ENCODE results near the gene AGTR1. TPM values are rescaled to one million over a fixed set of nuclear protein-coding genes. Genes with fewer than 3 reads are reported as not detected.
A peak's percentile ranks its signal among the peaks of the same experiment; 100 is the strongest.

AGTR1 gene
- polyA plus RNA-seq (2014; cell fraction: cytosol; rRNA removed), result 1.2 and 2.4 TPM in 2 replicates
- 0.75 and 1.0 TPM in 2 replicates for polyA plus RNA-seq (2014; cell fraction: nucleus; rRNA removed)

DNA sequence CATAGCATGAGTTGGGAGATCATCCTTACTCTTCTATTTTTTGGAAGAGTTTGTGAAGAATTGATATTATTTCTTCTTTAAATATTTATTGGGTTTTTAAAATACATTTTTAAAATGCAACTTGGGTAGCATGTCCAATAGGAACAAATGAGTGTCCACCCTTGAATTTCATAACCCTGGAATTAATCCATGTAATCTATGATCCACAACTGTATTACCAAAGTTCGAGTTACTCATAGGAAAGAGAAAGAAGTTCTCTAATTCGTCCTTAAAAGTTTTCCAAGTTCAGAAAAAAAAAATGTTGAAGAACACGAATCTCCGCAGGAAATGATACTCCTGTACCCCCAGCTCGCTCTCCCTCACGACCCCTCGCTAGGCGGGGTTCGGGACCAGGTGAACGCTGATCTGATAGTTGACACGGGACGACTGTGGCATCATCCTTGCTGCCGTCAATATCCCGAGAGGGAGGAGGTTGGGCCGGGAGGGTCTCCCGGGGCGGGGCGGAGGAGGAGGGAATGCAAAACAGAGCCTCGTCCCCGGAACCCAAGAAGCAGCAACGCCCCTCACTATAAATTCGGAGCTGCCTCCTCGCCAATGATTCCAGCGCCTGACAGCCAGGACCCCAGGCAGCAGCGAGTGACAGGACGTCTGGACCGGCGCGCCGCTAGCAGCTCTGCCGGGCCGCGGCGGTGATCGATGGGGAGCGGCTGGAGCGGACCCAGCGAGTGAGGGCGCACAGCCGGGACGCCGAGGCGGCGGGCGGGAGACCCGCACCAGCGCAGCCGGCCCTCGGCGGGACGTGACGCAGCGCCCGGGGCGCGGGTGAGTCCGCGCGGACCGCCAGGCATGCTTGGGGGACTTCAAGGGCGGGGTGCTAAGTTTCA, at the start of gene AGTR1:
Gene AGTR1, plus strand, starts transcription at position 598 of the 884 bp plus-strand sequence. CDS start 43,133 bp downstream, outside the sequence.
- DNase-seq (ENCODE audit: low spot score), result peak; percentile 74

DNA sequence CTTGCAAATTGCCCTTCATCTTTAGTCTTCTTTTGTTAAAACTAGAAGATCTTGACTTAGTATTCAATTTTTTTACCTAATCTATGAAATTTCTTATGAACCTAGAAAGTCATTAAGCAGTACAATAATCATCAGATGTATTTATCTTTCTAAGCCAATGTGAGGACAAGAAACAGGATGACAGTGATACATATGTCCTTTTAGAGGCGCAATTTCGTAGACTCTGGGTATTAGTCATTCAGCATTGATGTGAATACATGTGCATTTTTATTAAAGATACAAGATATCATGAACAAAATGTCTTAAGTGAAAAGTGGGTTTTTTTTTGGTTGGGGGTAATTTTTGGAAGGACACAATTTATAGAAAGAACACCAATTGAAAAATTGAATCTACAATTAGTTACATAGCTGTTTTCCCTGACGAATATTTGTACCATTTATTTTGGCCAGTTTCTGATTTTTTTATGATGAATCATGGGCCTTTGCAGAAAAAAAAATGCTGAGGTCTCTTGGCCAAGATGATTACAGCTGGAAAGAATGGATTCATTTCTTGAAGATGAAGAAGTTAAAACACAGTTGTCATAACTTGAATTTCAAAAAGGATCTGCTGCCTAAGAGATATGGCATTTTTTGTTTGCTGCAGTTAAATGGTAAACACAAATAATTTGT, 48.9 kb upstream of the AGTR1 start:
- DNase-seq (ENCODE audit: low spot score), result no peak

DNA sequence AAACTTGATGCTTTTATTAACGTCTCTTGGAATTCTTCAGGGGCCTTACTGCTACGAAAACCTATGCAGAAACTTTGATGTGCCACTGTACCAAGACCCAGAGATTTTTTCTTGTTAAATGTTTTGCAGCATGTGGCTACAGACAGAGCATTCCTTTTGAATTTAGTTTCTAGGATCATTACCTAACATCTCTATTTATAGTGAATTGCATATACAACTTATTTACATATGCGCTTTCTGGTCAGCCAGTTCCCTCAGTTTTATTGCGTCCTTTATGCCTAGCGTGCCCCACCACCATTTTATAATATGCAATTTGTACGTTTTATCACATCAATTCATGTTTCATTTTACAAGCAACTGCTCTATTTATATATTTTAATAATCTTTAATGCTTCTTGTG, 46.2 kb upstream of the AGTR1 start:
- no peak for DNase-seq (ENCODE audit: low spot score)

DNA sequence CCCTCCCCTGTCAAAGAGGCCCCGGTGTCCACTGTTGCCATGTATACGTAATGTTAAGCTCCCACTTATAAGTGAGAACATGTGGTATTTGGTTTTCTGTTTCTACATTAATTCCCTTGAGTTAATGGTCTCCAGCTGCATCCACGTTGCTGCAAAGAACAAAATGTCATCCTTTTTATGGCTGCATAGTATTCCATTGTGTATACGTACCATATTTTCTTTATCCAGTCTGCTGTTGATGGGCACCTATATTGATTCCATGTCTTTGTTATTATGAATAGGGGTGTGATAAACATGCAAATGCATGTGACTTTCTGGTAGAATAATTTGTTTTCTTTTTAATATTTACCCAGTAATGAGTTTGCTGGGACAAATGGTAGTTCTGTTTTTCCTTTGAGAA, 43.3 kb upstream of the AGTR1 start:
- DNase-seq (ENCODE audit: low spot score), result no peak

DNA sequence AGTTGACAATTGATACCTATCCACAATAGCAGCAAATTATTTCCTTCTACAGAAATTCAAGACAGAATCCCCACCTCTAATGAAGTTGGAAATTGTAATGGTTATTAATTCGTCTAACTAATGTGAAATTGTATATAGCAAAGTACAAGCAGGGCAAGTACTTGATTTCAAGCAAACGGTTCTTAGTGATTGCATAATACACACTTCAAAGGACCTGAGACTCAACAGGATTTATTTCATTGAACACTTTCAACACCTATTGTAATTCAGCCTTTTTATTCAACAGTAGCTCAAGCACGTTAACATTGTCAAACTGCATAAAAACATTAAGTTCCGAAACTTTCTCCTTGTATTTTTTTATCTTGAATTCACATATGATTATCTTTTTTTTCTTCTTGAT, 40.2 kb upstream of the AGTR1 start:
- DNase-seq (ENCODE audit: low spot score), result no peak

DNA sequence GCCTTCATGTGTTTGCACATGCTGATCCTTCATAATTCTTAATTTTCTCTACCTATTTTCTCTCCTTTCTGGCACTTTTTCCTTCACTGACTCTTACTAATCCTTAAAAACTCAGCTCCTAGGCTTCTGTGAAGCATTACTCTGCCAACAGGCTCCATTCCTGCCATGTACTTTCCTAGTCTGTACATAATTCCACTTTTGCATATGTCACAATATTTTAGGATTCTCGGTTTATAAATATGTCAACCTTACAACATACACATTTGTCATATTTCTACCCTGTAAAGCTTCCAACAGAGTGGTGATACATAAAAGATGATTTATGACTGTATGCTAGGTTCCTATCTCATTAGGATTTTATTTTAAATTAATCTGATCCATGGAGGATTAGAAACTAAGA, 38.2 kb upstream of the AGTR1 start:
- DNase-seq (ENCODE audit: low spot score), result no peak

DNA sequence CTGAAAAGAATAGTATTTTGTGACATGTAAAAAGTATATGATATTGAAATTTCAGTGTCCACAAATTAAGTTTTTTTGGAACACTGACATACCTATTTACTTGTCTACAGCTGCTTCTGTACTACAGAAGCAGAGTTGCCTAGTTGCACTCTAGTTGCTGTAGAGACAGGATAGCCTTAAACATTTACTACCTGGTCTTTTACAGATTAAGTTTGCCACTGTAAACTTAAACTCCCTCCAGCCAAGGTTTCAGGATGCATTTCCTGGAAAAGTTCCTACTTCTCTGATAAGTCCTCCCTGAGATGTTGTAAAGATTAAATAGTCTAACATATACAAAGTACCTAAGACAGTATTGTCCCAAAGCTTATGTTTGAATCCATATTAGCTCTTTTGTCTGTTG, 17.4 kb upstream of the AGTR1 start:
- no peak for DNase-seq (ENCODE audit: low spot score)

DNA sequence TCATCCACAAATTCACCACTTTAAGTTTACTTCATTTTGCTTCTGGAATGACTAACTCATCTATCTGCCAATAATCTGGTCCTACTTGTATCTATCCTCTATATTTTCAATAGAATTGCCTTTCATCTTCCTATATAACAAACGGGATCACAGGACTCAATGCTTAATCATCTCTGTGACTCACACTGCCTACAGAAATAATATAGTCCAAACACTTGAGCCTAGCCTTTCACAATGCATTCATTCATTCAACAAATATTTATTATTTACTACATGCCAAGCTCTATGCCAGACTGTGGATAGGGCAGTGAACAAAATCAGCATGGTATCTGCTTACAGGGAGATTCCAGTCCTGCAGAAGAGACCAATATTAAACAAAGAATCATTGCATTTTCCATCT, 16.6 kb upstream of the AGTR1 start:
- no peak for DNase-seq (ENCODE audit: low spot score)

DNA sequence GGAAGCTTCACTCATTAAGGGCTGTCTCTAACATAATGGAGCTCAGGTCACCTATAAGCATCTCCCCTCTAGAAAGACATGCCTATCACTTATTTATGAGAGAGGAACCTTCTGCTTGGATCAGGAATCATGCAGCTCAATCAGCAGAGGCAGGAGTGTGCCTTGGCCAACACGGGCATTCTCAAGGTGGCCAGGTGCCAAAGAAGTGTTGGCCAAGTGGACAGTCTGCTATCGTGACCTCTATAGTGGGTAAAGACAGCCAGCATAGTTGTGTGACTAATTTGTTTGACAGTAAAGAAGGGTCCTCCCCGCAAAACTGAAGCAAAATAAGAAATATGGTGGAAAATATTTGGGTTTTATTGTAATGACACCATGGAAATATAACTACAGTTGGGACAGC, 14.7 kb upstream of the AGTR1 start:
- no peak for DNase-seq (ENCODE audit: low spot score)

DNA sequence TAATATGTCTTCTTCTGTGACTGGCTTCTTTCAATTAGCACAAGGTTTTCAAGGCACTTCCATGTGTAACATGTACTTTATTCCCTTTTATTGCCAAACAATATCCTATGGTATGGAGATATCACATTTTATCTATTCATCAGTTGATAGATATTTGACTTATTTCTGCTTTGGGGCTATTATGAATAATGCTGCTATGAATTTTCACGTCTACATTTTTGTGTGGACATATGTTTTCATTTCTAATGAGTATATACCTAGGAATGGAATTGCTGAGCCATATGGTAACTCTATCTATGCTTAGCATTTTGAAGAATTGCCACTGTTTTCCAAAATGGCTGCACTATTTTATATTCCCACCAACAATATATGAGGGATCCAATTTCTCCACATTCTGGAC, 3.6 kb upstream of the AGTR1 start:
- DNase-seq (ENCODE audit: low spot score), result no peak

DNA sequence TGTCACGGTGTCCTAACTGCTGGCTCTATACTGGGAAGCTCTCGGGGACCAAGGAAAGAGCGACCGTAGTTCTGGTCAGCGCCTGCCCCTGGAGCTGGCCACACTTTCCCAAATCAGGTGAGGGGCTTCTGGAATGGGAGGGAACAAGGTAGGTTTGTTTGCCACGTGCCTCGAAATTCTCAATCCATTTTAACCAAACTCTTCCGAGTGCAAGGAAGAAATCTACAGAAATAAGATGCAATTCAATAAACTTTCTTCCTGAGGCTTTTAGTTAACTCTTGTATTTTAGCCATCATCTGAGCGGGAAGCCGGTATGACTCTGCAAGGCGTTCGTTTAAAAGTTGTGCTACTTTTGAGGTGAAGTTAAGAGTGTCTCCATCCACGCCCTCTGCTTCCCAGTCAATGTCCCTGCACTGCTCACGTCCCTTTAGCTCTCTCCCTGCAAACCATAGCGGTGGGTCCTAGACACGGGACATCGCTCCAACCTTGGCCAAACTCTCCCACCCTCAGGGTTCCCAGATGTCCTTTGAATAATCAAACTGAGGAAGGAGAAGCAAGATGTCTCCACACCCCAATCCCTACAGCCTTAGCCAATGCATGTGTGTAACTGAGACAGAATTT, 597 bp downstream of the AGTR1 start:
- no peak for DNase-seq (ENCODE audit: low spot score)

DNA sequence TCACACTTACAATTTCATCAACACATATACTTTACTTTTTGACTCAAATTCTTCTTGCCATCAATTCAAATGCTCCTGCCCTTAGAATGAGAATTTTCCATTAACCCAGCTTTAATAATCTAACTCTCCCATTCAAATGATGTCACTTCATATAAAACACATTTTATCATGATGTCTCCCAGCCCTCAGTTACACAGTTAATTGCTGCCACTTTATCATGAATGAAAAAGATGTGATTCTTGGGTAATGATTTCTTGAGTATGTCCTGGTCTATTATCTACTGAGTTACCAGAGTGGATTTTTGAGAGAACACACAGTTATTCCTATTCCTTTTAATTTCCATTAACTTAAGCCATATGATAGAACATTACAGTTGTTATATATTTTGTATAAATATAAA, 7.6 kb downstream of the AGTR1 start:
- peak; percentile 57 for DNase-seq (ENCODE audit: low spot score)

DNA sequence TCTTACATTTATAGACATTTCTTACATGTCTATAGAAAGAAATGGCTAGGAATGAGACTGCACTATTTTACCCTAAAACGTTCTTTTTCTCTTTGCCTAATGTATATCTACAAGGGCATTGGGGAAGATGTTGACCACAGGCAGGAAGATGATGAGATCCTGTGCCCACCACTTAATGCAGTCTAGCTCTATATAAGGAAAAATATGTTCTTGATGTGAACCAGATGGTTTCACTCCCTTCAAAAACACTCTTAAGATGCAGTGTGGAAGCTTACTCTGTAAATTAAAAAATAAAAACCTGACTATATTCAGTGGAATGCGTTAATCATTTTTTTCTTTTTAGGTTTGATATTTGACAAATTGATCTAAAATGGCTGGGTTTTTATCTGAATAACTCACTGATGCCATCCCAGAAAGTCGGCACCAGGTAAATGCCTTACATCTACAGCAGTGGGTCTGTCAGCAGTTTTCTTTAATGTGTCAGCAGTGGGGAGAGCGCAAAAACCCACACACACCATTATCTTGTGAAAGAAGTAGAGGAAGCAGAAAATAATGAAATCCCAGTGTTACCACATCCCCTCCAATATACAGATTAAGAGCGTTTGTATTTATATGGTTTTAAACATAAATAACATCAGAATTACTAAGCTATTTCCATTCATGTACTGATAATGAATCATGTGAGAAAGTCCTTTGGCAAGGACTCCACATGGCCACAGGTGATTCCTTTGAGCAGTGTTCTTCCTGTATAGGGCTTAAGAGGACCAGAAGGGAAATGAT, 10.1 kb downstream of the AGTR1 start:
- no peak for DNase-seq (ENCODE audit: low spot score)

DNA sequence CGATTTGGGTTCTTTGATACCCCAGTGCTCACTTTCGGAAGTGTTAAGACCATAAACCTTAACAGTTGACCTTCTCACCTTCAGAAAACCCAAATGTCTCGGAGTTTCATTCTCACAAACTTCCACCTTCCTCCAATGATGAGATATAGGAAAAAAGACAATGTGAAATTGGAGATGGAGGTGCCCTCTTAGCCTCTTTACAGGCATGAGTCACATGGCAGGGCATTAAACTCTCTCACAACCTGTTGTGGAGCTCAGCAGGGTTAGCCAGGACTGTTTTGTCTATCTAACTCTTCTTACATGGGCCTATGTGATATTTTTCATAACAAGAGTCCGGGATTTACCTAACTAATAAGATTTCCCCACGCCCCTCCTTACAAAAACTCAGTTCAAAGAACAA, 10.7 kb downstream of the AGTR1 start:
- no peak for DNase-seq (ENCODE audit: low spot score)

DNA sequence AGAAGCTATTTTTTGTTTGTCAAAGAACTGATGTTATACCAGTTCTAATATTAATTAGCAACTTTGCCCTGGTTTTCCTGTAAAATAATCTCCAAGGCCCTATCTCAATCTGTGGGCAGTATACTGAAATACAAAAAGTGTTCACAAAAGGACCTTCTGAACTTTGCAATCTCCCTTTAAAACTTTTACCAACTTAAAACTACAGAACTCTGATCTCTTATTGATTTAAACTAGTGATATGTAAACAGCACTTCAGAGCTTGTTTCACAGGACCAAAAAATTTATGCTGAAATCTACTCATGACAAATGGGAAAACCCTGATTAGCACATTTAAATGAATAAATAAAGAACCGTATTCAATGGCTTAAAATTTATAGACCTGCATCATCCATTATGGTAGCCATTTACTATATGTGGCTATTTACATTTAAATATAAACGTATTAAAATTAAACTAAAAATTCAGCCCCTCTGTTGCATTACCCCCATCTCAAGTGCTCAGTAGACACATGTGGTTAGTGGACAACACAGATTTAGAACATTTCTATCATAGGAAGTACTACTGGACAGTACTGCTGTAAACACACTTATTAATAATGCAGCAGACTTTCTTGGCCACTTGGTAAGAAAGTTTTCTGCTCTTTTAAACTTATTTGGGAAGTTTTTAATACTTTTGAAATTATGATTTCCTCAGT, 12.0 kb downstream of the AGTR1 start:
- DNase-seq (ENCODE audit: low spot score), result no peak

DNA sequence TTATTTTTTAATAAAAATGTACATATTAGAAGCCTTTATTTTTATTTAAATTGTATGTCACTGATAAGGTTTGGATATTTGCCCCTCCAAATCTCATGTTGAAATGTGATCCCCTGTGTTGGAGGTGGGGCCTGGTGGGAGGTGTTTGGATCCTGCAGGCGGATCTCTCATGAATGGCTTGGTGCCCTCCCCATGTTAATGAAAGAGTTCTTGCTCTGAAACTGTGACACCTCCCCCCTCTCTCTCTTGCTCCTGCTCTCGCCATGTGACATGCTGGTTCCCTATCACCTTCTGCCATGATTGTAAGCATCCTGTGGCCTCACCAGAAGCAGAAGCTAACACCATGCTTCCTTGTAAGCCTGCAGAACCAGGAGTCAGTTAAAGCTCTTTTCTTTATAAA, 13.0 kb downstream of the AGTR1 start:
- DNase-seq (ENCODE audit: low spot score), result no peak

DNA sequence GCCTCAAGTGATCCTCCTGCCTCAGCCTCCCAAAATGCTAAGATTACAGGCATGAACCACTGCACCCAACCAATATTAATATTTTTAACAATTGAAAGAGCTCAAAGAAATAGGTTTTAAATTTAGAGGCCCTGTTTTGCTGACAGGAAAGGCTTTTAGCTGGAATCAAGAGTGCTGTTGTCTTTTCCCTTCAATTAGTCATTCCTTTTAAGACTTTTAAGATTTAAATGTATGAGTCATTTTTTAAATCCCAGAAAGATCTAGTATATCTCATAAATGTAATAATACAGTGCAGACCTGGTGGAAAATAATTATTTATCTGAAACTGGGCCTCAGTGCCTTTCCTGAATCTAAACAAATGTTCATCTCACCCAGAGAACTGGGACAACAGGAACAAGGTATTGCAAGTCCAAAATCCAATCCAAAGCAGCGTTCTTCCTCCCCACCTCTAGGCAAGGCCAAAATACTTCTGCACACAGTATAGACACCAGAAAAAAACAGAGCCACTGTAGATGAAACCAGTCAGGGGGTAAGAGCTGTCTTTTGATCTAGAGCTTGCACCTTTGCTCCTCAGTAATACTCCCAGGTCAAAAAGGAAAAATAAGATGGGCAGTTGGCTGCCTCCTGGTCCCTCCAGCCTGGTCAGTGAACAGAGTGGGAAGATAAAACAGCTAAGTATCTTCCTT, 14.4 kb downstream of the AGTR1 start:
- DNase-seq (ENCODE audit: low spot score), result no peak

DNA sequence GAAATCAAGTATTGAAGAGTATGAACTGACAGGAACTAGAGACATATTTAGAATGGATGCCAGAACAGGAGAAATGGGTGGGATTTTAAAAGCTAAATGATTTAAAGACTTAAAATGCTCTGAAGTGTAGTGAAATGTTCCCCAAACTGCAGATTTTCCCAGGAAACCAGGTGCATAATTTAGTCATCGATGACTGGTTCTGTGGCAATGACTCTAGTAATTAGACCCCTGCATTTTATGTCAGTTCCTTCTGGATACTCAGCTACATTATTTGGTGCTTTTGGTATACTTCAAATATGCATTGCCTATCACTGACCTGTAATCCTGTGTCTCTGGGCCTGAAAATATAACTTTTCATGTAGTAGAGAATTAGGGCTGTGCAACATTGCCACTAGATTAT, 16.8 kb downstream of the AGTR1 start:
- no peak for DNase-seq (ENCODE audit: low spot score)

DNA sequence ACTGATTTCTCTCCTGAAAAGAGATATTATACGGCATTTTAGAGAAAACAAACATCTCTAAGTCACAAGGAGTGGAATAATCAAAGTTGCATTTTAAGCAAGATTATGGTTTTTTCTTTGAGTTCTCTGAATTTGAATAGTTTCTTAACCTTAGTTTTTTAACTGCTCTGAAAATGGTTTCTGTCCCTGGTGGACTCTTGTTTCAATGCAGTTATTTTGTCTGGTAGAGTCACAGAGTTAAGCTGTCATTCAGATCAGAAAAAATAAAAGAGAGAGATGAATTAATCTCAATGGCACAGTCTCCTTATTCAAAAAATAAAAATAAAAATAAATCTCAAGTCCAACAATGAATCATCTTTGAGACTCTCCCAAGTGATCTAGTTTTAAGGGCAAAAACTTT, 19.0 kb downstream of the AGTR1 start:
- DNase-seq (ENCODE audit: low spot score), result no peak

DNA sequence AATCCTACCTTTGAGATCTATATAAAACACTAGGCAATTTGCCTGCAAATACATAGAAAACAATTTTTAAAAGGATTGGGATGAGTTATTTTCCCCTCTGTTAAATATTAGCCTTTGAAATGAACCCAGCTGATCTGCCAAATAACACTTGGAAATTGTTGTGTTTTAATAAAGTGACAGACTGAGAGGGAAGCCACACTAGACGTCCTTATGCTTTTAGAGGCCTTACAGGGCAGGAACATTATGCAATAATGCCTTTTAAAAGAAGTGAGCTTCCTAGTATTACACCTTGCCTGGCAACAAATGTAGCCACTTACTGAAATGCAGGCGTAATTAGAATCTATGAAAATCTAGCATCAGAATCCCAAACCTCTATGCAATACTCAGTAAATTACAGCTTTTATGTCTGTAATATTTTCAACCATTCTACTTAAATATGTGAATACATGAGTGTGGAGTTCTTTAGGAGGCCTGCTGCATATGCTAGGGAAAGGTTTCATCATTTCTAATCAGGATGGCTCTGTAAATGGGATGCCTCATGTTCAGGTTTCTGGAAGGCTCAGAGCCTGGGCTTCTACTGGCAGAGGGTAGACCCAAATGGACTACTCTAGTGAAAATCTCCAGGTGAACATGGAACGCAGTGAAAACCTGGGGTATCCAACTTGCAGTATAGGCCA, 20.3 kb downstream of the AGTR1 start:
- no peak for DNase-seq (ENCODE audit: low spot score)
